ENCODE results near the gene FCGR2B.
"Not testable (repeated sequence)": the region's sequence is repeated elsewhere in the genome, so short reads cannot be mapped to it uniquely, and the experiment has no call there.

- TF ChIP-seq, protein P1, sequence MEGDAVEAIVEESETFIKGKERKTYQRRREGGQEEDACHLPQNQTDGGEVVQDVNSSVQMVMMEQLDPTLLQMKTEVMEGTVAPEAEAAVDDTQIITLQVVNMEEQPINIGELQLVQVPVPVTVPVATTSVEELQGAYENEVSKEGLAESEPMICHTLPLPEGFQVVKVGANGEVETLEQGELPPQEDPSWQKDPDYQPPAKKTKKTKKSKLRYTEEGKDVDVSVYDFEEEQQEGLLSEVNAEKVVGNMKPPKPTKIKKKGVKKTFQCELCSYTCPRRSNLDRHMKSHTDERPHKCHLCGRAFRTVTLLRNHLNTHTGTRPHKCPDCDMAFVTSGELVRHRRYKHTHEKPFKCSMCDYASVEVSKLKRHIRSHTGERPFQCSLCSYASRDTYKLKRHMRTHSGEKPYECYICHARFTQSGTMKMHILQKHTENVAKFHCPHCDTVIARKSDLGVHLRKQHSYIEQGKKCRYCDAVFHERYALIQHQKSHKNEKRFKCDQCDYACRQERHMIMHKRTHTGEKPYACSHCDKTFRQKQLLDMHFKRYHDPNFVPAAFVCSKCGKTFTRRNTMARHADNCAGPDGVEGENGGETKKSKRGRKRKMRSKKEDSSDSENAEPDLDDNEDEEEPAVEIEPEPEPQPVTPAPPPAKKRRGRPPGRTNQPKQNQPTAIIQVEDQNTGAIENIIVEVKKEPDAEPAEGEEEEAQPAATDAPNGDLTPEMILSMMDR (conservative IDR thresholded peaks at IDR 0.05 in 1 of 2, IDR thresholded peaks at IDR 0.05 in 1 of 2; ENCODE audit: extremely low read depth in 1 of 2, insufficient read depth in 1 of 2, low read depth in 1 of 2, low read length in 2 of 2) = not testable (repeated sequence)
- TF ChIP-seq EZH2 (IDR thresholded peaks at IDR 0.05; ENCODE audit: borderline replicate concordance, low read length) = not testable (repeated sequence)
Measured at GRCh38 chr1:161636189-161636782, 26.7 kb upstream of the FCGR2B start.

All from mammary epithelial cell (primary cell).